Embryonic facial prominence (tissue), 1 donor: ENCODE measurements around the gene TM9SF4.

Experiments
- DNase-seq: peaks from one replicate; pipeline ENCODE4 v3.0.0-alpha.2; 2016; ENCODE audit errors: extremely low spot score

Gene TM9SF4

GRCh38 chr20:32129863-32130262 lies 20.3 kb downstream of the TM9SF4 start:
- DNase-seq, result no peak

- DNase-seq, result no peak
Observed at GRCh38 chr20:32130352-32130751, 20.8 kb downstream of the TM9SF4 start.

DNA sequence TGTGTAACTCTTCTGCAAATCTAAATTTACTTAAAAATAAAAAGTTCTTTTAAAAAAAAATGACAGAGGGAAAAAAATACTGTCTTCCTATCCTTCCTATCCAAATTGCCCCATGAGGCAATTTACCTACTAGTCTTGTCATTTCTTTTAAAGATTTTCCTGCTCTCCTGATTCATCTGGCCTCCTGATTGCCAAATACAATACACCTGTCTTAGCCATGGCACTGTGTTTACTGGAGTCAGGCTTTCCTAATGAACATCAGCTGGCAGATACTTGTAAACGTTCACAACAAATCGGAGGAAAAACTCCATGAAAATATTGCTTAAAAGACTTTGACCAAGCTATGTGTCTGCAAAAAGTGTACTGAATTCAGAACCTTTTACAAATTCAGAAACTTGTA lies 21.5 kb downstream of the TM9SF4 start:
- DNase-seq, result no peak

- DNase-seq, result no peak
Observed at GRCh38 chr20:32132911-32133549, 23.5 kb downstream of the TM9SF4 start.

GRCh38 chr20:32134026-32134425 lies 24.5 kb downstream of the TM9SF4 start:
- no peak for DNase-seq

- no peak for DNase-seq
Observed at GRCh38 chr20:32135983-32136515, 26.5 kb downstream of the TM9SF4 start.

DNA sequence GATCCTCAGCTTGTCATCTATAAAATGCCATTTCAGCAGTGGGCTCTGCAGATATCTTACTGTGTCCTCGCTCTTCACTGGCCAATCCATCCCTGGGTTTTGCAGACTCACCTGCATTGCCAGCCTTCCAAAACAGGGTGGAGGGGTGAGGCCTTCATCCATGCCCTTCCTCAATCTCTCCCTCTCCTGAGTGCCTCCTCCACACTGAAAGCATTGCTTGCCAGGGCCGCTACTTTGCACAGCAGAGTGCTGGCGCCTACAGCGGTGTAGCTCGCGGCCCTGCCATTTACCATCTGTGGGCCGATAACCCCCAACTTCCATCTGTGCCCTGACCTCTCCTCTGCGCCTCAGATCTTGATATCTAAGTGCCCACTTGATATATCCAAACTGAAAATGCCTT lies 29.4 kb downstream of the TM9SF4 start:
- no peak for DNase-seq

DNA sequence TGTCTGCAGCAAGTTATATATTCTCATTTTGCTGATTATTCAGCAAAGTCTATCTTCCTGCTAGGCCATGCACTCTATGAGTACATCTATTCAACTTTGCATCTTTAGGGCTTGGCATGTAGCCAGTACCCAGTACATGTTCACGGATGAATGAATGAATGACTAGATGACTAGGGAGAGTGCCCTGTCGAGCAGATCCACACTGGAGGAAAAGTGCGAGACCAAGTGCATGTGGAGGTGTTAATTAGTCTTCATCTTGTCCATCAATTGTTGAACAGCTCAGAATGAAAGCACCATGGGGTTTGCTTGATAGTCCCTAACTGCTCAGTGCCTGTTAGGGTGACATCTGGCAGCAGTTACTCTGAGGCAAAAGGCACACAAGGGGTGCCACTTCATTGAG lies 30.4 kb downstream of the TM9SF4 start:
- no peak for DNase-seq

DNA sequence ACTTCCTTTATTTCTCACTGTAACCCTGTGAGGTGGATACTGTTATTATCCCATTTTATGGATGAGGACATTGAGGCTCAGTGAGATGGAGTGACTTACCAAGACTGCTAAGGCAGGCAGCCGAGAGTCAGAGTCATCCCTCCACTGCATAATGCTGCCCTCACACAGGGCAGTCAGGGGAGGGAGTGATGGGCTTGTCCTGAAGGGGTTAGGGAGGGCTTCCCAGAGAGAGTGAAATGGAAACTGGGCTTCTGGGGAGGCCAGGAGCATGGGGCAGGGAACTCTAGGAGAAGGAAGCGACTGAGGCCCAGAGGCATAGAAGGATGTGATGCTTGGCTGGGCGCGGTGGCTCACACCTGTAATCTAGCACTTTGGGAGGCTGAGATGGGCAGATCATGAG lies 31.1 kb downstream of the TM9SF4 start:
- no peak for DNase-seq

- DNase-seq, result no peak
Observed at GRCh38 chr20:32141465-32141980, 32.0 kb downstream of the TM9SF4 start.

GRCh38 chr20:32142088-32142487 lies 32.6 kb downstream of the TM9SF4 start:
- DNase-seq, result no peak

- DNase-seq, result no peak
Observed at GRCh38 chr20:32142991-32143390, 33.5 kb downstream of the TM9SF4 start.

DNA sequence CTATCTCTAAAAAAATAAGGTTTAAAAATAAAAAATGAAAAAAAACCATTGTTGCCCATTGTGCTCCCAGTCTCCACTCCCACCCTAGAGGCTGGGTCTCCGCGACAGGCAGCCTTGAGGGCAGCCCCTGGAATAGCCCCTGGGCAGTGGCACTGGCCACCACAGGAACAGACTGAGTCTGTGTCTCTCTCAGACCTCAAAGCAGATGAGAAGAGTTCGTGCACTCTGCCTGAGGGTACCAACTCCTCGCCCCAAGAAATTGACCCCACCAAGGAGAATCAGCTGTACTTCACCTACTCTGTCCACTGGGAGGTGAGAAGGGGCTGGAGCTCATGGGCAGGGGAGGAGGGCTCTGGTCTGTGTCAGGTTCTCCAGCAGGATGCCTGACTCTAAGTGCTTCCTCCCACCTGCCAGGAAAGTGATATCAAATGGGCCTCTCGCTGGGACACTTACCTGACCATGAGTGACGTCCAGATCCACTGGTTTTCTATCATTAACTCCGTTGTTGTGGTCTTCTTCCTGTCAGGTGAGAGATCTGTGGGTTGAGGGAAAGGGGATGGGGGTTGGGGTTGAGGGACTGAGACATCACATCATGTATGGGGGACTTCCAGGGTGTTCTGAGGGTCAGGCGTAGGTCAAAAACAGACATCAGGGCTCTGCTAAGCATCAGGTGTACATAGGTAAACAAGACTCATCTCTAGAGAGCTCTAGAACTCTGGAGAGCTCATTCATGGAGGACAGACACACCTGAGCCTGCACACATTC lies 35.6 kb downstream of the TM9SF4 start:
- DNase-seq, result no peak

DNA sequence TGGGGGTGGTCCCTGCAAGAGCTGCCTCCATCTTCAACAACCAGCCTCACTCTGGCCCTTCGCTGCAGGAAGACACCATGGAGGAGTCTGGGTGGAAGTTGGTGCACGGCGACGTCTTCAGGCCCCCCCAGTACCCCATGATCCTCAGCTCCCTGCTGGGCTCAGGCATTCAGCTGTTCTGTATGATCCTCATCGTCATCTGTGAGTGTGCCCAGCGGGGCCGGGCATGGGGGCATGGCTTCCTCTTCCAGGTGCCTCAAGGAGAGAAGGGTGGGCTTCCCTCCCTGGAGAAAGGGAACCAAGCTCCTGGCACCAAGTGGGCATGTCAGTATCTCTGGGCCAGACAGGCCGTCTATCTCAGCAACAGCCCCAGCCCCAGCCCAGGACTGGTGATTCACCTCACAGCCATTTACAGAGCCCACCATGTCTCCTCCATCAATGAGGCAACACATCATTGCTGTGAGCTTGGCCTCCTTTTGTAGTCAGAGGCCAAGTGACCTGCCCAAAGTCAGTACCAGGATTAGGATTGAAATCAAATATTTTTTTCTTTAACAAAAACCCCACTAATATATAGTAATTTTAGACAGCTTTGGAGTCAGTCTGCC lies 40.2 kb downstream of the TM9SF4 start:
- no peak for DNase-seq

DNA sequence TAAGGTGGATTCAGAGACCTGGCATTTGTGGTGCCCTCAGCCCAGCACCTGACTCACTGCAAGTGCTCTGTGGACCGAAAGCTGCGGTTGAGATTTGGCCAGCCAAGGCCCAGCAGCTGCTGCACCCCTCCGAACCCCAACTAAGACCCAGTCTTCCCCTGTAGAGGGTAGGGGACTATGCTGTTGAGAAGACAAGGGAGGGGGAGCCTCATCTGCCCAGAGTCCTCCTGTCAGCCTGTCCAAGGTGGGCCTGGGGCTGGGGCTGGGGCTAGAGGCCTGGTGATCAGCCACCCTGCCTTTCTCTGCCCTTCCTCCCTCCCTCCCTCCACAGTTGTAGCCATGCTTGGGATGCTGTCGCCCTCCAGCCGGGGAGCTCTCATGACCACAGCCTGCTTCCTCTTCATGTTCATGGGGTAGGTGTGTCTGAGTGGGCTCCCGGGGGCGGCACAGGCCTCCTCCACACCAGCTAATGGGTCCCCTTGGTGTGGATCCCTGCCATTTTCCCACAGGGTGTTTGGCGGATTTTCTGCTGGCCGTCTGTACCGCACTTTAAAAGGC lies 40.9 kb downstream of the TM9SF4 start:
- DNase-seq, result no peak

- DNase-seq, result no peak
Observed at GRCh38 chr20:32152421-32153155, 43.1 kb downstream of the TM9SF4 start.

DNA sequence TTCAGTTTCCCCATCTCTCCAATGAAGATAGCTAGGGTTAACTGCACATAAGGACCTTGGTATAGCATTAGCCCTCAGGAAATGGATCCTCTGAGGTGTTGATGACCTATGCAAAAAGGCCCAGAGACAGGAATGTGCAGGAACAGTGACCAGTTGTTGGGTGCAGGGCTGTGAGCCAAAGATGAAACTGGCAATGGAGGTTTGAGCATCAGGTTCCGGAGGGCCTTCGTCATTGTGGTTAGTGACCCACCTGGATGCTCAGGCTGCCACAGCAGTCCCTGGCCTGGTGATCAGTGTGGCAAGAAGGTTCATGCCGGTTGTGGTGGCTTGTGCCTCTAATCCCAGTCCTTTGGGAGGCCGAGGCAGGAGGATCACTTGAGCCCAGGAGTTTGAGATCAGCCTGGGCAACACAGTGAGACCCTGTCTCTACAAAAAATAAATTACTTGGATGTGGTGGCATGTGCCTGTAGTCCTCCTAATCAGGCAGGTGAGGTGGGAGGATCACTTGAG lies 43.7 kb downstream of the TM9SF4 start:
- DNase-seq, result no peak

- no peak for DNase-seq
Observed at GRCh38 chr20:32153771-32154170, 44.3 kb downstream of the TM9SF4 start.

DNA sequence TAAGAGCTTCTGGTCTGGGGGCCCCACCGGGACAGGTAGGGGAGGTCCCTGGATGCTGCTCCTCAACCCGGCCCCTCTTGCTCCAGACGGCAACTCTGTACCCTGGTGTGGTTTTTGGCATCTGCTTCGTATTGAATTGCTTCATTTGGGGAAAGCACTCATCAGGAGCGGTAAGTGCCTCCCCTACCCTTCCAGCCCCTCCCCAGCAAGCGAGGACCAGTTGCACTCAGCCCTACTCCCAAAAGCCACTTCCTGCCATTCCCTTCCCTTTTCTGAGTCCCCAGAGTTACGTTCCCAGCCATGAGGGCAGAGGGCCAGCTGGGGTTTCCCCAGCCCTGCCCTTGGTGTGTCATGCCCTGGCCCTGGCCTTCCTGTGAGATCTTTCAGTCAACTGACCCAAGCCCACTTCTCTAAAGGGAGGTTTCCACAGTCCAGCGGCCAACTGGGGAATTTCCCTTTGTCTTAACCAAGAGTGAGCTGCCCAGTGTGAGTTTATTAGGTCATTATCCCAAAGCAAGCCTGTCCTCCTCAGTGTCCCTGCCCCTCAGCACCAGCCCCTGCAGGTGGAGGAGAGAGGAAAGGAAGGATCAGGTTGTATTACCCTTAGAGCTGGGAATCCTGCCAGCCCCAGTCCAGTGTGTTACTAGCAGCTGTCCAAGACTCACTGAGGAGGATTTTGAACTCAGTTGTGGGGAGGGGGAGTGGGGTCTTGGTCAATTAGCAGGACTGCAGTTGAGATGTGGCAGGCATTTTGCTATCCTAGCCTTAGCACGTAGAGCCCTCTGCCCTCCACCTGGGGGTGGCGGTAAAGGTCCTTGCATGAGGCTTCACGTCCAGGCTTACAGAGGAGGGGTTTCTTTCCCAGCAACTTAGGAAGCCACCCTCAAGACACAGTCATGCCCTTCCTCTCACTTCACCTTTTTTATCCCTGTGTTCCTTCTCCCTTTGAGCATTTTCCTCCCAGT lies 45.8 kb downstream of the TM9SF4 start:
- no peak for DNase-seq

GRCh38 chr20:32157611-32158010 lies 48.1 kb downstream of the TM9SF4 start:
- no peak for DNase-seq
